Fibroblast of lung (primary cell): ENCODE data around the gene ITPR2.

Source experiments
- CTCF ChIP-seq, 2 donors: IDR thresholded peaks in 1 of 2; conservative IDR thresholded peaks in 1 of 2; 1 replicate in 1 of 2; 2 replicates in 1 of 2; pipeline ENCODE4 v1.5.1; 2011 to 2012; ENCODE audit warnings: low read length in 2 of 2, control low read depth in 1 of 2, inconsistent platforms in 1 of 2, low read depth in 1 of 2, mild to moderate bottlenecking in 1 of 2
- EZH2 ChIP-seq: IDR thresholded peaks from 2 replicates; pipeline ENCODE4 v1.5.1; 2012; ENCODE audit warnings: low read length, control low read depth, mild to moderate bottlenecking; ENCODE audit errors: missing control alignments

GRCh38 chr12:26800858-26801257 lies 32.1 kb downstream of the ITPR2 start:
- TF ChIP-seq CTCF (conservative IDR thresholded peaks at IDR 0.05 in 1 of 2, IDR thresholded peaks at IDR 0.05 in 1 of 2; ENCODE audit: low read depth in 1 of 2, low read length in 2 of 2) = no peak
- no peak for TF ChIP-seq EZH2
